ENCODE measurements around the gene CCNJ. TPM values are rescaled to one million over a fixed set of nuclear protein-coding genes. Genes with fewer than 3 reads are reported as not detected.

CCNJ gene
- total and polyA plus RNA-seq, 9 of the 15 experiments (the other 6 are each of a cell fraction or from before 2014, with no cell fraction given), result 0.69 to 15.7 (median 9.2) TPM

- no TSS peak for BruUV-seq (replicated peaks)
- in situ Hi-C loops (cut with MboI) (loop anchor here (5.0 kb wide), 1 partner anchor 86 kb away; the partner anchor contains the start of gene ZNF518A), intact Hi-C loops (cut with micrococcal nuclease) (loop anchor here (5.0 to 10.0 kb wide), 2 partner anchors 106 to 178 kb away; no protein-coding TSS in a partner anchor)
- H3K27me3 ChIP-seq (ENCODE audit: control insufficient read depth in 2 of 2, insufficient read depth in 2 of 2, low read length in 2 of 2), result no peaks in the 10 kb centered on the region
- H3K4me2 ChIP-seq (ENCODE audit: insufficient read depth, low read length), result no peak overlapping the region
- no peaks in the 10 kb centered on the region for H3K9me3 ChIP-seq (replicated peaks; ENCODE audit: control insufficient read depth, insufficient read depth, low read depth, low read length)
- H3K9me1 ChIP-seq (ENCODE audit: control insufficient read depth, insufficient read depth, low read length), result no peaks in the 10 kb centered on the region
- no peak overlapping the region for H3K4me3 ChIP-seq
- ChIA-PET CTCF (ENCODE audit: low intra/inter-chr PET ratio) (no interaction called here), POLR2A (interaction anchor here (0.9 to 1.4 kb wide), 3 partner anchors 8 to 83 kb away, joined by 3 to 4 read pairs (median 3); partner anchors contain the start of gene ZNF518A)
- TF ChIP-seq HDAC3 (IDR thresholded peaks at IDR 0.05; ENCODE audit: borderline replicate concordance, partially characterized antibody) (no peak), TFAM (CRISPR knock-in tag; conservative IDR thresholded peaks at IDR 0.05) (no peak), KAT7 (CRISPR knock-in tag; IDR thresholded peaks at IDR 0.05; ENCODE audit: borderline replicate concordance) (no peak), MYNN (IDR thresholded peaks at IDR 0.05) (no peak), MYNN (CRISPR knock-in tag; IDR thresholded peaks at IDR 0.05) (no peak), KLF1 (tag; IDR thresholded peaks at IDR 0.05) (no peak), ZNF764 (CRISPR knock-in tag; IDR thresholded peaks at IDR 0.05; ENCODE audit: low read depth) (no peak), MCM7 (IDR thresholded peaks at IDR 0.05) (no peak)
- TF ChIP-seq, protein P1, sequence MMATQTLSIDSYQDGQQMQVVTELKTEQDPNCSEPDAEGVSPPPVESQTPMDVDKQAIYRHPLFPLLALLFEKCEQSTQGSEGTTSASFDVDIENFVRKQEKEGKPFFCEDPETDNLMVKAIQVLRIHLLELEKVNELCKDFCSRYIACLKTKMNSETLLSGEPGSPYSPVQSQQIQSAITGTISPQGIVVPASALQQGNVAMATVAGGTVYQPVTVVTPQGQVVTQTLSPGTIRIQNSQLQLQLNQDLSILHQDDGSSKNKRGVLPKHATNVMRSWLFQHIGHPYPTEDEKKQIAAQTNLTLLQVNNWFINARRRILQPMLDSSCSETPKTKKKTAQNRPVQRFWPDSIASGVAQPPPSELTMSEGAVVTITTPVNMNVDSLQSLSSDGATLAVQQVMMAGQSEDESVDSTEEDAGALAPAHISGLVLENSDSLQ (IDR thresholded peaks at IDR 0.05), result no peak
- H3K4me1 ChIP-seq (replicated peaks in 1 of 2; ENCODE audit: control insufficient read depth in 2 of 2, insufficient read depth in 2 of 2, low read length in 2 of 2), result peaks cover 11 to 16% of the 10 kb centered on the region in 2 experiments; a peak in 4 of 5 replicates
- H3K79me2 ChIP-seq (ENCODE audit: control insufficient read depth, insufficient read depth, low read length), result peaks cover 81% of the 10 kb centered on the region
- H3K36me3 ChIP-seq (ENCODE audit: control insufficient read depth, insufficient read depth, low read length), result peaks cover 47% of the 10 kb centered on the region; the same call in 2 of the 3 replicates
- no peak overlapping the region for H3K27ac ChIP-seq (ENCODE audit: extremely low read depth, low read depth, low read length)
- no peak overlapping the region for H3K9ac ChIP-seq (ENCODE audit: insufficient read depth in 1 of 2, low read depth in 2 of 2, low read length in 2 of 2)
- H4K20me1 ChIP-seq (replicated peaks; ENCODE audit: control insufficient read depth, insufficient read depth, low read length), result 0 out of 2 replicates have a peak, but pooled peaks cover 4% of the 10 kb centered on the region
- DNase-seq (ENCODE audit: extremely low read depth in 1 of 4, low spot score in 3 of 4), result no peak
- FAIRE-seq, result no peak
- H2AFZ ChIP-seq (ENCODE audit: low read depth, low read length), result no peak overlapping the region
- no peak for ATAC-seq
- WGBS (ENCODE audit: insufficient coverage, low coverage, missing lambda C conversion rate), result 73% methylated on average over 1 of the region's 1 CpG
Measured at GRCh38 chr10:96046546-96046945, 3.2 kb downstream of the CCNJ start.

All from K562 (cell line).